ENCODE measurements around the gene FRAT2.
"Not testable (repeated sequence)": the region's sequence is repeated elsewhere in the genome, so short reads cannot be mapped to it uniquely, and the experiment has no call there.

The FRAT2 gene

DNA sequence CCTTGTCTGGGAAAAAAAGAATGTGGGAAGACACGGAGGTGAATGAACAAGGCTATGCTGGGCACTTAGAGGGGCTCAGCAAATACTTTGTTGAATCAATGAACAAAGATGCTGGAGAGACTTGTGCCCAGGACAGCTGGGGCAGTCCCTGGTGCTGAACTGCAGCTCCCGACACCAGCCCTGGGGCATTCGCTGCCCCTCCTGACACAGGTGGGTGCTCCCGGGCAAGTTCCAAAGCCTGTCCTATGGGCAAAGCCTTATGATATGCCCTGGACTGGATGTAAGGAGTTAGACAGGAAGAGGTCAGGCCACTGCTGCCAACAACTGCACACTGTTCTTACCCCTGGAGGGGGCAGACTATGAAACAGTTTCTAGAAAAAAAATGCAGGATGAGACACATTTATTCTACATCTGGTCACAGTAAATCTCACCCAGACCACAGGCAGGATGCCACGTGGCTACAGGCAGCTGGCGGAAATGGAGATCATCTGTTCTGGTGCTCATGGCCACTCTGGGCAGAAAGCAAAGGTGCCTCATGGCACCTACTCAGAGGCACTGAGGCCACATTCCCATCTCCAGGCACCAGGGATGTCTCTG, 21.9 kb upstream of the FRAT2 start:
- DNase-seq: no peak

DNA sequence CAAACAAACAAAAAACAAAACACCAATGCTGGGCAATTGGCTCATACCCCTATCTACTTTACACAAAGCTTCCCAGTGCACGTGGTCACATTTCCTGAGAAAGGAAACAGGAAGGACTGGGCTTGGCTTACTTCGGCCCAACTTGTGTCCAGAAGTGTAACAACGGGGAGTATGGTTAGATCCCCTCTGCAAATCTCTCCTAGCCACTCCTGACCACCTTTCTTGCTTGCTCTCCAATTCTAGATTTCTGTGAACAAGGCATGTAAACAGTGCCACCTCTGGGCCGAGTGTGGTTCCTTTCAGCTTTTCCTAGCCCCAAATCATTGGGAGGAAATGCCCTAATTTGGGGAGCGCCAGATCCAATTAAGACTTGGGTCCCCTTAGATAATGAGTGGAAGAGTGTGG, 21.0 kb upstream of the FRAT2 start:
- no peak for DNase-seq

DNA sequence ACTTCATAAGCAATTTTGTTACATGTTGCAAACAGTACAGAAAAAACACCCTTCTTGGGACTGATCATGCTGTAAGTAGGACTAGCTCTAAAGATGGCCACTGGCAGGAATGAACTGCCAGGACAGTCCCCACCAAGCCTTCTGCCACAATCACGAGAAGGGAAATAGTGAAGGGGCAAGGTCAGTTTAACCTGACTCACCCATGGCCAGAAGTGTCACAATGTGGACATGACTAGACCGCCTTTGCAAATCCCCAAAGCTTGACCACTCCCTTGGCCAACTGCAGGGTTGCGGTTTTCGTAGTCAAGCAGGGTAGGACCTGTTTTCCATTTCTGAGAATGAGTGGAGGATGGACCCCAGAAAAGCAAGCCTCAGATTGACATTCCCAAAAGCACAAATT, 19.4 kb upstream of the FRAT2 start:
- no peak for DNase-seq

DNA sequence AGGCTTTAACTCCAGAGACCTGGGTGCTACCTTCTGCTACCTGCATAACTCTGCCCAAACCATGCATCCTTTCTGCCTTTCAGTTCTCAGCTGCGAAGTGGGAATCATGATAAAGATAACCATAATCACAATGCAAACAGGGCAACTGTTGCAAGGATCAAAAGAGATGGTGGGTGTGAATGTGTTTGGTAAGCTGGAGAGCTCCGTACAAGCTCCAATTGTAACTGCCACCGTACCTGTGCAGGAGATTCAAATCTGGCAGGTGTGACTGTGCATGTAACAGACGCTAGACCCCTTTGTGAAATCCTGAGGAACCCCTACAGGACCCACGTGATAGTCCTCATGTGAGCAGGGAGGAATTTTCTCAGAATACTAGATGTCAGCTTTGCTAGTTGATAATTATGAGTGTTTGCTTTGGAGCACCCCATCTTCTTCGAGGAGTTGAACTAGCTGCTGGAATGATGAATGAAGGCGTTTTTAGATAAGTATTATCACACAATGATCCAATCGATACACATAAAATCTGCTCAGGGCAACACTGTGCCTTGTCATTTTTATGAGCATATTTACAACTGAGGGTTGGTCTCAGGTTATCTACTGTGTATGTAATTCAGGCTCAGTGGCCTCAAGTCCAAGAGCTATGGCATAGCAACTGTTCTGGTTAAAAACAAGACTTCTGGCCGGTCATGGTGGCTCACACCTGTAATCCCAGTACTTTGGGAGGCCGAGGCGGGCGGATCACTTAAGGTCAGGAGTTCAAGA, 15.4 kb upstream of the FRAT2 start:
- DNase-seq: no peak

DNA sequence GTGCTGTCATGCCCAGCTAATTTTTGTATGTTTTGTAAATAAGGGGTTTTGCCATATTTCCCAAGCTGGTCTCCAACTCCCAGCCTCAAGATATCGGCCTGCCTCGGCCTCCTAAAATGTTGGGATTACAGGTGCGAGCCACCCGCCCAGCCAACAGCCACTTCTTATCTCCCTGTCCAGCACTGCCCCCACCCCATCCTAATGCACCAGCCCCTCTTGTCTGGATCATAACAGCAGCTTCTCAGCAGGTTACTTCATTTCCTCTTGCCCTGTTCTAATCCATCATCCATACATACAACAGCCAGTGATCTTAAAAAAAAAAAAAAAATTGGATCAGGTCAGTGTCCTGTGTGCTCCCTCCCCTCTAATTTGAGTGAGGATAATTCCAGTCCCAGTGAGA, 12.8 kb upstream of the FRAT2 start:
- no peak for DNase-seq

DNA sequence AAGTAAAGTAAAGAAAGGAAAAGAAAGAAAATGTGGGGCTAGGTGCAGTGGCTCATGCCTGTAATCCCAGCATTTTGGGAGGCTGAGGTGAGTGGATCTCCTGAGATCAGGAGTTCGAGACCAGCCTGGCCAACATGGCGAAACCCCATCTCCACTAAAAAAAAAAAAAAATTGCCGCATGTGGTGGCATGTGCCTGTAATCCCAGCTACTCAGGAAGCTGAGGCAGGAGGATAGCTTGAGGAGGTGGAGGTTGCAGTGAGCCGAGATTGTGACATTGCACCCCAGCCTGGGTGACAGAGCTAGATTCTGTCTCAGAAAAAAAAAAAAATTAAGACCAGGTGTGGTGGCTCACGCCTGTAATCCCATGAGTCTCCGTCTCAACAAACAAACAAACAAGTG, 9.1 kb upstream of the FRAT2 start:
- not testable (repeated sequence) for DNase-seq

DNA sequence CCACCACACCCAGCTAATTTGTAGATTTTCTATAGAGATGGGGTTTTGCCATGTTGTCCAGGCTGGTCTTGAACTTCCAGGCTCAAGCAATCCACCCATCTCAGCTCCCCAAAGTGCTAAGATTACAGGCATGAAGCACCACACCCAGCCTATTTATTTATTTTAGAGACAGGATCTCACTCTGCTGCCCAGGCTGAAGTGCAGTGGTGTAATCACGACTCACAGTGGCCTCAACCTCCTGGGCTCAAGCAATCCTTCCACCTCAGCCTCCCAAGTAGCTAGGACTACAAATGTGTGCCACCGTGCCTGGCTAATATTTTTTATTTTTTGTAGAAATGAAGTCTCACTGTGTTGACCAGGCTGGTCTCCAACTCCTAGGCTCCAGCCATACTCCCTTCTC, 6.9 kb upstream of the FRAT2 start:
- no peak for DNase-seq

DNA sequence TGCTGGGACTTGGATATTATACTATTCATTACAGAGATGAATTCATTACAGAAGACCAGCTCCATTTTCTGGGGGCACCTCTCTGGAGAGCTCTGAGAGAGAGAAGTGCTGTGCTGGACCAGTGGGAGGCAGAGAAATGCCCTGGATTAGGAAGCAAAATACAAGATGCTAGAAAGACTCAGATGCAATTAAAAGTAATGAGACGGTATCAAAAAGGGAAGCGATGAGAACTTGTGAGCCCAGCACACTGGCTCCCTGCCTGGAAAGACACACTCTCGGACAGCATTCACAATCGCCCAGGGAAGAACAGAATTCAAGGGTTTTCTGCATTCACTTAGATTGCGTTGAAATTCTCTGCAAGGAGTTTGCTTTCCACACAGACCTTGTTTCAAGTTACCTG, 3.5 kb upstream of the FRAT2 start:
- DNase-seq: no peak

DNA sequence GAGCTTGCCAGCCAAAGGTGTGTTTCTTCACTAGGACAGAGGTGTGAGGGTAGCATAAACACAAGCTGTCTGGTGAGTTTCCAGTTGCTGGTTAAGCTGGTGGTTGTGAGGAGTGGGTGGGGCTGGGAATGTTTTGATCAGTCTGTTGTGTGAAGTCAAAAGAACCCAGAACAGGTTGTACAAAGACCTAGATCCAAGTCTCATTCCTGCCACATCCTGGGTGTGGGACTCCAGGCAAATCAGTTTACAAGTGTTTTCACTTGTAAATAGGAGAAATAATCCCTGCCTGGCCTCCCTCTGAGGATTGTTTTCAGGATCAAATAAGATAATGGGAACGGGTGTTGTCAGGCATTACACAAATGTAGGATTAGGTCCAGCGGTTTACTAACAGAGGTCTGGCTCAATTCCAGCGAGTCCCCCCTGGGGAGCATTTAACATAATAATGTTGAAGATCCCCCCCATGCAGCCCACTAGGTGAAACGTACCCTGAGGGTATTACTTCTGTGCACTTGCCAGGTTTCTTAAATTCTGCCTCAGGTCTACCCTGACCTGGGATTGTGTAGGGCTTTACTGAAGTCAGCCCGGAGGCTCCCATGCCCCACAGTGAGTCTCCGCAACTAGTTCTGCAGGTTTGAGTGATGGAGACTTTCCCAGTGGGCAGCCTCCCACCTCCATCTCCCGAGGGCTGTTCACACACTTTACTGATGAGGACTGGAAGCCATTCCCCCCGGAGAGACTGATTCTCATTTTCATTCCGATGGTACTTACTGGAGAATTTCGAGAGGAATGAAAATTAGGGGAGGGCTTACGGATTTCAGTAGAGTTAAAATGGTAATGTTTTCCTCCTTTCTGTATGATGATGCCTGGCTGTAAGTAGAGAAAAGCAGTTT, 2.7 kb upstream of the FRAT2 start:
- DNase-seq: no peak

DNA sequence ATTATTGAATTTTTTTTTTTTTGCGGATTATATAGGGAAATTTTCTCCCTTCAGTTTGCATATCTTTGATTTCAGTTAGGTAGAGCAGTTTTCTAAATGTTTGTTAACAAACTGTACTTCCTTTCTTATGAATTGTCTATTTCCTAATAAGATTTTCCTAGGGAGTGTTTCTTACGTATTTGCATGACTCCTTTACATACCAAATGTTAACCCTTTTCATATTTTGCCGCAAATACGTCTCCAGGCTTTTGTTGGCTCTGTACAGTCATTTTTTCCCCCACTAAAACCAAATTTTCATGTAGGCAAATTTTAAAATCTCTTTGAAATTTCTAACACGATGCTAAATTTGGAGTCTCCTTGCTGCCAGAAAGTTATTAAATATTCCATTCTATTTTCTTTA, 1.9 kb upstream of the FRAT2 start:
- DNase-seq: no peak

DNA sequence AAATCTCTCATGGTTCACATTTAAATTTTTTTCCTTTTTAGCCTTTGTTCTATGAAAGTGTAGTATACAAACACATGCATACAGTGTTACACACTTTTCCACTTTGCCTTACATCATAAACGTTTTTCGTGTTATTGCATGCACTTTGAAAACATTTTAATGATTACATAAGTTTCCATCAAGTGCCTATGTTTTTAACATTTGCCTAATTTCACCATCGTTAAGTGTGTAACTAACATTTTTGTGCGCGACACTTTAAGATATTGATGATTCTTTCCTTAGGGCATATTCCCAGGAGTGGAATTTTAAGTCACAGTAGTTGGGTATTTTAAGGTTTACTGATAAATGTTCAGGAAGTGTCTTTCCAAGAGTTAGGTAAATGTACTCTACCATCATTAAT, 1.5 kb upstream of the FRAT2 start:
- DNase-seq: no peak

DNA sequence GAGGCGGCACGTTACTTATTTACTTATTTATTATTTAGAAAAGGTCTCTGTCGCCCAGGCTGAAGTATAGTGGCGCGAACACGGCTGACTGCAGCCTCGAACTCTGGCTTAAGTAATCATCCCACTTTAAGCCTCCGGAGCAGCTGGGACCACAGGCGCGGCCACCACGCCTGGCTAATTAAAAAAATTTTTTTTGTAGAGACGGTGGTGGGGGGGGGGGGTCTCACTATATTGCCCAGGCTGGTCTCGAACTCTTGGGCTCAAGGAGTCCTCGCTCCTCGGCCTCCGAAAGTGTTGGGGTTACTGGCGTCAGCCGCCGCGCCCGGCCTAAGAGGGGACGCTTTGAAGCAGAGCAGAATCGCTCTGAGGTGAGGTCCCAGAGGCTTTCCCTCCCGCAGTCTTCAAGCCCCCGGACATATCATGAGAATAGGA, 675 bp upstream of the FRAT2 start:
- DNase-seq: no peak

DNA sequence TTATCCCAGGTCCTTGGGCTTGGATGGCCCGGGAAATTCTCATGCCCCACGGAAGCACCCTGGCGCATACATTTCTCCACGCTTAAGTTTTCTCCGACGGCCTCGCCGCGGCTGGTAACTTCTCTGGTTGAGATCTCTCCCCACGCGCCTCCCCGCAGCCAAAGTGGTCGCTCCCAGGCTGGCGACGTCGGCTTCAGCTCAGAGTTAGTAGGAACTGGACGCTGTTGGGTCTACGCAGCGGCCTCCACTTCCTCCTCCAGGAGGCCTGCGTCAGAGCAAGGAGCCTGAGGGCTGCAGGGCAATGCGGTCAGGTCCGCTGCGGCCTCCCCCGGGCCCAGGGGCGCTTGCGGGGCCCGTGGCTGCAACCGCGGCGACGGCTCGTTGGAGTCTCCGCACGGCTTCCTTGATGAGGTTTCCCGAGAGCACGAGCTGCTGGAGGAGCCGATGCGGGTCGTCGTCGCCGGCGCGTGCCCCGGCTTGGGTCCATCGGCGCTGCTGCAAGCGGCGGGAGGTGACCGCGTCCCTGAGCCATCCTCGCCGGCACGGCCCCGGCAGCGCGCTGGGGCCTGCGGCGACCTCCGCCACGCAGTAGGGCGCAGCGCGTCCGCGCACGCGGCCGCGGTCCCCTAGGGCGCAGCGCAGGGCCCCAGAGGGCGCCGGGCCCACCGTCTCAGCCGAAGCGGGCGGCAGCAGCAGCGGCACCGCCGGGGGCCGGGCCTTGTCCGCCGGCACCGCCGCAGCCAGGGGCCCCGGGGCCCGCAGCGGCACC, 744 bp downstream of the FRAT2 start:
- DNase-seq: peak; percentile 40

DNA sequence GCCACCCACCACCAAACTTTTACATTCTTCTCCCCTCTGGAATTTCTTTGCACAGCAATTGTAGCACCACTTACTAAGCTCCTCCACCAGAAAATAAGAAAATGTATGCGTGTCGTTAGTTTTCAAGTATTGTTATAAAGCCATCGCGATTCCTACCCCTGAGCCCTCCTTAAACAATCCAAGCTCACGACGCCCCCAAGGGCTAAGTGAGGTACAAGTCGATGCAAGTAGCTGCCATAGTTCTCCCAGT, 1.3 kb downstream of the FRAT2 start:
- DNase-seq: no peak

DNA sequence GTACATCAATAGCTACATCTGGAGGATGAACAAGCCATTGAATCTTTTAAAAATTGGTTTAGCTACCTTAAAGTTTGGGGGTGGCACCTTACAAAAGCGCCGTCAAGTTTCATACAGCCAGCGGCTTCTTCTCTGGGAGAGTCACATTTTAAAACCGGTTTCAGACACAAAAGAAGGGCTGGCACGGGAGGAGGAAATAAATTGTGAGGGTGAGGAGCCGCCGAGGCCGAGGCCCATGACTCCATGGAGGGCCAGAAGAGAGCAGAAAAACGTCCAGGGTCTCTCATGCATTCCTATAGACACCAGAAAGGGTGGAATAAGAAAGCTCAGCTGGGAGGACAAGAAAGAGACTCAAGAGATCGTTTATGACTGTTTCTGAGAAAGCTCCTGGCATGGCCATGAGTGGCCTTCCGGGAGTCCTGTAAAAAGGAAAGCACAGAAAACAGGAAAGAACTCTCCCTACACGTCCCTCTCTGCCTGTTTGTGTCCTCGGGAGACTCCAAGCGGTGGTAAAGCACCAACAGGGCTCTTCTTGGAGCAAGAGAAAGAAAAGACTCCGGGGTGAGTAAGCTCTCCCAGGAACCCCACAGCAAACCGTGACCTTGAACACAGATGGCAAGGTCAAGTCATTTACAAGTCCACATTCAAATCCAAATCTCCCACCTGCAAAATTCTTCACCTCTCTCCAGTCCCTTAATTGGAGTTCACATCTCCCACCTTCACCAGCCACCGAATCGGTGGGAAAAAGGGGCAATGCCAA, 1.8 kb downstream of the FRAT2 start:
- no peak for DNase-seq

DNA sequence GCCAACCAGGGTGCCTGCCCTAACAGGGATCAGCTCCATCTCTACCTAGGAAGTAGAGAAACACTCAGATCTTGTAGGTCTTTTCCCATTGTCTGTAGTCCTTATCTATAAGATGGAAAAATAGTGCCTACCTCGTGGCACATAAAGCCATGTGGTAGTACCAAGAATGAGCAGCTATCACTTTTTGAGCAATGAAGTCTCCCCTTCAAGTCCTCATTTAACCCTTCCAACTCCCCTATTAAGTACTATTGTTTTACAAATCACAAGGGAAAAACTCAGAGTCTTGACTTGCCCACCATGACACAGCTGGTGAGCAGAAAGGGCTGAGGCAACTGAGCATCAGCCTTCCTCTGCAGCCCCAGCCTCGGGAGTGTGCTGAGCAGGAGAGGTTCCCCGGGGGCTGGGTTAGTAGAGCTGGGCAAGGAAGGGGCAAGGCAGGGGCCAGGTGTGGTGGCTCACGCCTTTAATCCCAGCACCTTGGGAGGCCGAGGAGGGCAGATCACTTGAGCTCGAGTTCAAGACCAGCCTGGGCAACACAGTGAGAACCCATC, 3.3 kb downstream of the FRAT2 start:
- no peak for DNase-seq

DNA sequence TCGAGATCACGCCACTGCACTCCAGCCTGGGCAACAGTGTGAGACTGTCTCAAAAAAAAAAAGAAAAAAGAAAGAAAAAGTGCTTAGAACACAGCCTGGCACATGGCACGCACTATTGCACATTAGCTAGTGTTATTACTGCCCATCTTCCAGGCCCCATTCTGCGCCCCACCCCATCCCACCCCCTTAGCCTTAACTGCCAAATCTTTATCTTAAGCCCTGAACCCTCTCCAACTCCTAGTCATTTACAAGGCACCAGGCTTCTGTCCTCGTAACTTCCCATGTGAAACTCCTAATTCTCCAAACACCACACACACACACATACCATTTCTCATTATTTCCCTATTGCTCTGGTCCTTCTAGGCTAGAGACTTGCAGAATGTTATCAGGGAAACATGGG, 4.8 kb downstream of the FRAT2 start:
- DNase-seq: no peak

DNA sequence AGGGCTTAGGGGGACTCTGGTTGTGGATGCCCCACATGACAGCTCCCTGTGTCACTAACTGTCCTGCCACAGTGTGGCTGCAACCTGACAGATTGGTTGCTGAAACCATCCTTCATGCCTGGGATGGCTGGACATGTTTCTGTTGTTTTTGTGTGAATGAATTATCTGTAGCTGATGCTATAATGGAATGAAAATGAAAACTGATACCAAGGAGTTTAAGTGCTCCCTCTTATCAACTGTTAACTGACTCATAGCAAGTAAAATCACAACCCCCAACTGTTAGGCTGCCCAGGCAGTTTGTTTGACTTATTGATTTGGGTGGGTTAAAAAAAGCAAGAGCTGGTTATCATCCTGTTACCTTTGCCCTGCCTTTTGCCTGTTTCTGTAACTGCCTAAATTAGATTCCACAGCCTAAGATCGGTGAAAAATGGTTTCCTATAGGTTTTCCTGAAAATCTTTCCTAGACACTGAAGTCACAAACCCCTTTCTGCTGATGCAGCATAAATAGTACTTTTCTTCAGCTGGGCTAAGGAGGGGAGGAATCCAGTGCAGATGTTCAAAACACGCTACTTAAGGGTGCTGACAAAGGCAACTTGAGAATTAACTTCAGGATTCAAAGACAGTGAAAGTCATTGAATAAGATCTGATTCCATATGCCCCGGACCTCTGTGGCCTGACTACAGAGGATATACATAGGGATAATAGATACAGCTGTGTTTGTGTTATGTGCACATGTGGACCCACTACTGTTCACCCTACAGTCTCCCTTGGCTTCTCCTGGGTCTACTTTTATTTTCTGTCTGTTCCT, 5.7 kb downstream of the FRAT2 start:
- DNase-seq: no peak

DNA sequence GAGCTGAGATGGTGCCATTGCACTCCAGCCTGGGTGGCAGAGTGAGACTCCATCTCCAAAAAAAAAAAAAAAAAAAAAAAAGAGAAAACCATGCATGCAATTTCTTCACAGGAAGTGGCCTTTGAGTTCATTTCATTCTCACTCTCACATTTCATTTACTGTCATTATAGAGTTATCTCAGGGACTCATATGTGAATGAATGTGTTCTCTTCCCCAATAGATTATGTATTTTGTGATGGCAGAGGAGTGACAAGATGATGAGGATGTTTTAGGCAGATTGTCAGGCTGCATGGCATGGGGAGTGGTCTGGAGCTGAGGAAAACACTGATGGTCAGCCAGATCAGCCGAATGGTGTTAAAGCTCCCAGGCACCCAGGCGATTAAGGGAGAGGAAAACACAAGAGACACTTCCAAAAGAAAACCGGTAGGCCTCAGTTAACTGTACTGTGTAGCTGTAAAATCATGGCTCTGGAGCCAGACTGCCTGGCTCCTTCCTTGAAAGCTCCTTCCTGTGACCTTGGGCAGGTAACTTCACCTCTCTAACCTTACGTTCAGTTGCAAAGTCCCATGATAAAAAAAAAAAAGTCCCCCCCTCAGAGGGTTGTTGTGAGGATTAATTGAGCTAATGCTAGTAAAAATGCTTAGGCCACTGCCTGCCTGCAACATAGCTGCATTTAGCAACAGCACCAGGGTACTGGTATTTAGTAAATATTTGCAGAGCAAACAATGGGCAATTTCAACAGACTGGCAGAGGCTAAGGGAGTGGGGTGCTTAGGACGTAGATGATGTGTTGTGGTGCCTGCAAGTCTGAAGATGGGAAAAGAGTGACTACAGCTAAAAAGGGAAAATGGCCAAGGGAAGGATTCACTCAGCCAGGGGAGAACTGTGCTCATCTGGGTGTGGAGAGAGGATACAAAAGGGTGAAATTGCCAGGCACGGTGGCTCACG, 6.9 kb downstream of the FRAT2 start:
- DNase-seq: no peak

DNA sequence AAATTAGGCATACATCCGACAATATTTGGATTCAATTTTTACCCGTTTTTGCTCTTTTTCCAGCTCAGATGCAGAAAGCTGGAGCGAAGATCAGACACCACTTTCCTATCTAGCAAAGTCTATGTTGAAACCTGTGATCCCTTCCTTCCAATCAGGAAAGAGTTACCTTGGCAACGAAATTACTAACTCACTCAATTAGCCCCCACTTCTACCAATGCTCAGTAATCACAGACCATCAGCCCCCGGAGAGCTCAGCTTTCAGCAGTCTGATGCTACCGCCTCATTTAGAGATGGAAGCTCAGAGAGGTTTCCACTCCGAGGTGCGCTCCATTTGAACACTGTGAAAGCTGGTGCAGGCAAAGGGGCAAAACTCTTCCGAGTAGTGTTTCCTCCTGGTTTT, 8.8 kb downstream of the FRAT2 start:
- no peak for DNase-seq

Data from stimulated activated CD4-positive, alpha-beta T cell treated with anti-CD3 and anti-CD28 coated beads, Interleukin-4, amount 100 ng/mL, for 24 hours (primary cell).